ENCODE results near the gene TMEM151A.
"Not testable (repeated sequence)": the region's sequence is repeated elsewhere in the genome, so short reads cannot be mapped to it uniquely, and the experiment has no call there.

DNA sequence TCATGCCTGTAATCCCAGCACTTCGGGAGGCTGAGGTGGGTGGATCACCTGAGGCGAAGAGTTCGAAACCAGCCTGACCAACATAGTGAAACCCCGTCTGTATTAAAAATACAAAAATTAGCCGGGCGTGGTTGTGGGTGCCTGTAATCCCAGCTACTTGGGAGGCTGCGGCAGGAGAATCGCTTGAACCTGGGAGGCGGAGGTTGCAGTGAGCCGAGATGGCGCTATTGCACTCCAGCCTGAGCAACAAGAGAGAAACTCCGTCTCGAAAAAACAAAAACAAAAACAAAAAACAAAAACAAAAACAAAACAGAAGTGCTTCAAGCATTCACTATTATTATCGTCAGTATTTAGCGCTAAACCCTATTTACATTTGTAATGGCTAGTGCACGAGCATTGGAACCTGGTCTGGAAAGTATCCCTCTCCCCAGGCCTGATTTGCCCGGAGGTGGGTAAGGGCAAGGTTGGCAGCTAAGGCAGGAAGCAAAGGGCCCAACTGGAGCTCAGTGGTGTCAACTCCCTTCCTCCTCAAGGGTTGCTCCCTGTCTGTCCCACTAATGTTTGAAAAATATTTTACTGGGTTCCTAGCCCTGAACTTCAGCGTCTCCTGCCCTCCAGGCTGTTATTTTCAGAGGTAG is 19.2 kb downstream of the TMEM151A start:
- TF ChIP-seq, protein P1, sequence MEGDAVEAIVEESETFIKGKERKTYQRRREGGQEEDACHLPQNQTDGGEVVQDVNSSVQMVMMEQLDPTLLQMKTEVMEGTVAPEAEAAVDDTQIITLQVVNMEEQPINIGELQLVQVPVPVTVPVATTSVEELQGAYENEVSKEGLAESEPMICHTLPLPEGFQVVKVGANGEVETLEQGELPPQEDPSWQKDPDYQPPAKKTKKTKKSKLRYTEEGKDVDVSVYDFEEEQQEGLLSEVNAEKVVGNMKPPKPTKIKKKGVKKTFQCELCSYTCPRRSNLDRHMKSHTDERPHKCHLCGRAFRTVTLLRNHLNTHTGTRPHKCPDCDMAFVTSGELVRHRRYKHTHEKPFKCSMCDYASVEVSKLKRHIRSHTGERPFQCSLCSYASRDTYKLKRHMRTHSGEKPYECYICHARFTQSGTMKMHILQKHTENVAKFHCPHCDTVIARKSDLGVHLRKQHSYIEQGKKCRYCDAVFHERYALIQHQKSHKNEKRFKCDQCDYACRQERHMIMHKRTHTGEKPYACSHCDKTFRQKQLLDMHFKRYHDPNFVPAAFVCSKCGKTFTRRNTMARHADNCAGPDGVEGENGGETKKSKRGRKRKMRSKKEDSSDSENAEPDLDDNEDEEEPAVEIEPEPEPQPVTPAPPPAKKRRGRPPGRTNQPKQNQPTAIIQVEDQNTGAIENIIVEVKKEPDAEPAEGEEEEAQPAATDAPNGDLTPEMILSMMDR (IDR thresholded peaks at IDR 0.05), result not testable (repeated sequence)
- not testable (repeated sequence) for TF ChIP-seq POLR2A (IDR thresholded peaks at IDR 0.05)
